GM21576 (cell line): Measurements from ENCODE around the gene HEXD.
"Not testable (repeated sequence)": the region's sequence is repeated elsewhere in the genome, so short reads cannot be mapped to it uniquely, and the experiment has no call there.

Experiments used
- ATAC-seq: cut with Tn5 transposase; IDR thresholded peaks from one replicate; pipeline ENCODE4 v1.9.1; 2021; ENCODE audit warnings: mild to moderate bottlenecking, moderate library complexity; ENCODE audit not compliant: unreplicated experiment

The HEXD gene

DNA sequence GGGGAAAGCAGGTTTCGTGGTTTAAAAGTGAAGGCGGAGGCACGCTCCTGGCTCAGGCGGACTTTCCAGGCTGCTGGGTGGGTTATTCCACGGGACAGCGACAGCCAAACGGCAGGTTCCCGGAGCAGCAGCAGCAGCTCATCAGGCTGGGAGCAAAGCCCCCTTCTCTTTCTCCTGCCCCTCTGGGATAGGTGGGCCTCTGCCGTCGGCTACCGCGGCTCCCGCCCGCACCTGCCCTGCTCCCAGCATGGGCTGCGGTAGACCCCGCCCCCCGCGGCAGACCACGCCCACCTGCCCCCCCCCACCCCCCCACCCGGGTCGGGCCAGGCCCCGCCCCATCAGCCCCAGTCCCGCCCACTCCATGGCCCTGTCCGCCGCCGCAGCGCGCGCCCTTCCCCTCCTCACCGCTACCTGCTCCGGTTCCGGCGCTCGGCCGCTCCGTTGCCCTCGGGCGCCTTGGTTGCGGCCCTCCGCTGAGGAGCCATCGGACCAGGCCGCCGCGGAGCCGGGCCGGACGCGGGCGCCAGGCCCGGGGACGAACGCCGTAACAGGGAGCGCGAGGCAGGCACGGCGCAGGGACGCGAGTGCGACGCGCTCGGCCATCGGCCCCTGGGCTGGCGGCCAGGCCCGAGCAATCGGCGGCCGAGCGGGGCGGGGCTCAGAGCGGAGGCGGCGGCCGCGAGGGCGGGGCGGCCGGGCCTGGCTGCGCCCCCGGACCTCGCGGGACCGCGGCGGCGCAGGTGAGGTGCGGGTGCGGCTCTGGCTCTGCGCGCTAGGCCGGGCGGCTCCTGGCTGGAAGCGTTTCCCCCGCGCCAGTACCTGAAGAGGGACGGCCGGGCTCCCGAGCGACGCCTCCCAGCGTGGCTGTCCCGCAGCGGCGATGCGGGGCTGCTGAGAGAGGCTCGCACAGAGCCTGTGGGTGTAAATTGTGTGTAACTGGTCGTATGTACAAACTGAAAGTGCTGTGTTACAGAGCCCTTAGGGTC lies at the start of gene HEXD, which contains the start of gene OGFOD3:
Gene HEXD, plus strand, starts transcription at position 347 of the 986 bp plus-strand sequence. CDS start 1,453 bp downstream, outside the sequence.
Gene OGFOD3, minus strand, starts transcription at position 586 of the 986 bp plus-strand sequence. Its CDS starts 101 bp downstream, at position 485.
- peak; percentile 76 for ATAC-seq

DNA sequence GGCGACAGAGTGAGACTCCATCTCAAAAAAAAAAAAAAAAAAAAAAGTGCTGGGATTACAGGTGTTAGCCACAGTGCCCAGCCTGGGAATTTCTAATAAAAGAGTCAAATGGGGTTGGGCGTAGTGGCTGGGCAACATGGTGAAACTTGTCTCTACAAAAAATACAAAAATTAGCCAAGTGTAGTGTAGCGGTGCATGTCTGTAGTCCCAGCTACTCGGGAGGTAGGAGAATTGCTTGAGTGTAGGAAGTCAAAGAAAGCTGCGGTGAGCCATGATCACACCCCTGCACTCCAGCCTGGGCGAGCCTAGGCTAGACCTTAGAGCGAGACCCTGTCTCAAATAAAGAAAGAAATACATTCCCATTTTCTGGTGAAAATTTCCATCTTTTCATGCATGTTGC lies 48.9 kb upstream of the HEXD start:
- no peak for ATAC-seq

DNA sequence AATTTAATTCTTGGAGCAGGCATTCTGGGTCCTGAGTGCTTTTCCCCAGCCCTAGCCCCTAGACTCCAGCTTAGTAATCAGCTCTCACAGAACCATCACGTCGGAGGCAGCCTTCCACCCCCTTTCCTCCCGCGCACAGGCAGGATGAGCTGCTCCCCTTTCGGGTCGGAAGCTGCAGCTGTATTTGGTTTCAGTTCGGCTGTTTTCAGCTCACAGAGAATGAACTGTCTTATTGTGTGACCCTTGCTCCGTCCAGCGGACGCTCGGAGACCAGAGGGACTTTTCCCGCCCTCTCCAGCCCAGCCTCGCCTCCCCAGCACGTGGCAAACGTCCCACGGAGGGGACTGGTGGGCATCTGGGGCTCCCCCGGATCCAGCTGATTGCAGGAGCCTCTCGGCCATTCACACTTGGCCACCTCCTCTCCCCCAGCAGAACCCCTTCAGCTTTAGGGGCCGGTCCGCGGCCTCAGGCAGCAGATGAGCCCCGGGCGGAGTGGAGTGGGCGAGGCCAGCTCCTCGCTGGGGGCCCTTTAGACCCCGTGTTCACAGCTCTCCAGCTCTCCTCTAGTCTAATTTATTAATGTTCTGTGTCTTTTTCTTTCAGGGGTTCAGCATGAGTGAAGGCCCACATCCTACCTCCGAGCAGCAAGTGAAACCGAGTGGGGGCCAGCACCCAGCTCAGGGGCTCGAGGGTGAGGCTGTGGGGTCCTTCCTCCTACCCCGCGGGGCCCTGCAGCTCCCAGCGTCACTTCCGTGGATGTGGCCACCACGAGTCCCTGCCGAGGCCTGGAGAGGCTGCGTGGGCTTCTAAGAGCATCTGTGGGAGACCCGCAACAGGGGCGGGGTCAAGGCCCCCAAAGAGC lies 47.4 kb upstream of the HEXD start:
- ATAC-seq = no peak

DNA sequence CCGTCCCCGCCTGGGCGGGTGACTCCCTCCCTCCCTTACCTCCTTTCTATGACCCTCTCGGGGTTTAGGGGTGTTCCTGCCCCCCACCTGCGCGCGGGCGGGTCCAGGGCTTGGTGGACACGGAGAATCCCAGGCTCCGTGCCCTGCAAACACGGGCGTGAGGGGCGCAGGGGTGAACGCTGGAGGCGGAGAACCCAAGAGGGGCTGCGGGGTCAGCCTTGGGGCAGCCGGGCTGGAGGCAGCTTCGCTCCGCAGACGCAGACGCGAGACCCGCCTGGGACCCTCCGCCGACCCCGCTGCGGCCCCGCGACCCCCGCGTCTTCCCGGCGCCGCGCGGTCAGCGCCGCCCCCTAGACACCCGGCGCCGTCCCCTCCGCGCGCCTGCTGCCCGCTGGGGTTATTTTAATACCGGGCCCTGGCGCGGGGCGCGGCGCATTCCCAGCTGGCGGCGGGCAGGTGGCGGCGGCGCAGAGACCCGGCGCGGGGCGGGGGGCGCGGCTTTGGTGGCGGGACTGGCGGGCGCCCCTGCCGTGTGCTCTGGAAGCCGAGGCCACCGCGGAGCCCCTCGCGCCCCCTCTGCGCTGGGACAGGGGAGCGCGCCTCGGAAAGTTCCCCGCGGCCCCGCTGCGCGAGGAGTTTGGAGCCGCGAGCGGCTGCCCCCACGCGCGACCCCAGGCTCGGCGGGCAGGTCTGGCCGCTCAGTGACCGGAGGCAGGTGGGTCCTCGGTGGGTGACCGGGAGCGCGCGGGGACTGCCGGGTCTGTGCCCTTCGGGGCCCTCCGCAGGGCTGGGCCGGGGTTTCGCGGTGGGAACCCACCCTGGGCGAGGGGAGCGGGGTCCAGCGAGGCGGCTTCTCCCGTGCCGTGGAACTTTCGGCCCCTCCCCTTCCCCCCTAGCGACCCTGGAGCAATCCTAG lies 46.6 kb upstream of the HEXD start, which contains the start of gene UTS2R:
Gene UTS2R, plus strand, starts transcription at position 433 of the 916 bp plus-strand sequence. CDS start 2,560 bp downstream, outside the sequence.
- no peak for ATAC-seq

DNA sequence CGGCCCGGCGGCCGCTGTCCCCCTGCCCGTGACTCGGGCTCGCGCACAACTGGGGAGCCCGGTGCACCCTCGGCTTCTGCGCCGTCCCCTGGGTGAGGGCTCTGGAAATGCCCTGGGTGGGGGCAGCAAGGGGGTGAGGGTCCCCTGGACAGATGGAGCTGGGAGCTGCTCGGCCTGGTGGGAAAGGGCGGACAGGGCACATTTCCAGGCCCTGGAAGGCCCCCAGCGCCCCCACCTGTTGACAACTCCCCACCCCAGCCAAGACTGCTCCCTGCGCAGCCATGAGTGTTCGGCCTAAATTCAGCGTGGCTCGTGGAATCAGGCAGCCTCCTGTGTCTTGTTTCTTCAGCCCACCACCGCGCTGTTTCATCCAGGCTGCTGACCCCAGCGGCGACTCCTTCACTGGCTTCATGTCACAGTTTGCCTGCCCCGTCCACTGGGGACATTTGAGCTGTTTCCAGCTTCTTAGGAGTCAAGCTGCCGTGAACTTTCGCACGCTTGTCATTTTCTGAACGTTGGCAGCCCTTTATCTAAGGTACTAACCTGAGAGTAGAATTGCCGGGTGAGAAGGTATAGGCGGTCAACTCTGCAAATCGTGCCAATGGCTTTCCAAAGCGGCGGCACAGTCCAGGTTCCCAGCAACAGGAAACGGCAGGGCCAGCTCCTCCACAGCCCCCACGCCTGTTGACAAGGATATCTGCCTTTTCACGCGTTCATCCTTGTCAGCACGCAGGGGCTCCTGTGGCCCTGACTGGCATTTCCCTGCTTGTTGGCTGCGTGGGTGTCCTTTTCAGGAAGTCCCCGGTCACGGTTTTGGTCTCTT lies 45.7 kb upstream of the HEXD start:
- no peak for ATAC-seq

DNA sequence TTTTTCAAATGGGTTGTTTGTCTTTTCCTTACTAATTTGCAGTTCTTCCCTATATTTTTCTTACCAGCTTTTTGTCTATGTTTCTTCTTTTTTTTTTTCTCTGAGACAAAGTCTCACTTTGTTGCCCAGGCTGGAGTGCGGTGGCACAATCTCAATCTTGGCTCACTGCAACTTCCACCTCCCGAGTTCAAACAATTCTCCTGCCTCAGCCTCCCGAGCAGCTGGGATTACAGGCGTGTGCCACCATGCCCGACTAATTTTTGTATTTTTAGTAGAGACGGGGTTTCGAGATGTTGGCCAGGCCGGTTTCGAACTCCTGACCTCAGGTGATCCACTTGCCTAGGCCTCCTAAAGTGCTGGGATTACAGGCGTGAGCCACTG lies 45.1 kb upstream of the HEXD start:
- ATAC-seq = not testable (repeated sequence)

DNA sequence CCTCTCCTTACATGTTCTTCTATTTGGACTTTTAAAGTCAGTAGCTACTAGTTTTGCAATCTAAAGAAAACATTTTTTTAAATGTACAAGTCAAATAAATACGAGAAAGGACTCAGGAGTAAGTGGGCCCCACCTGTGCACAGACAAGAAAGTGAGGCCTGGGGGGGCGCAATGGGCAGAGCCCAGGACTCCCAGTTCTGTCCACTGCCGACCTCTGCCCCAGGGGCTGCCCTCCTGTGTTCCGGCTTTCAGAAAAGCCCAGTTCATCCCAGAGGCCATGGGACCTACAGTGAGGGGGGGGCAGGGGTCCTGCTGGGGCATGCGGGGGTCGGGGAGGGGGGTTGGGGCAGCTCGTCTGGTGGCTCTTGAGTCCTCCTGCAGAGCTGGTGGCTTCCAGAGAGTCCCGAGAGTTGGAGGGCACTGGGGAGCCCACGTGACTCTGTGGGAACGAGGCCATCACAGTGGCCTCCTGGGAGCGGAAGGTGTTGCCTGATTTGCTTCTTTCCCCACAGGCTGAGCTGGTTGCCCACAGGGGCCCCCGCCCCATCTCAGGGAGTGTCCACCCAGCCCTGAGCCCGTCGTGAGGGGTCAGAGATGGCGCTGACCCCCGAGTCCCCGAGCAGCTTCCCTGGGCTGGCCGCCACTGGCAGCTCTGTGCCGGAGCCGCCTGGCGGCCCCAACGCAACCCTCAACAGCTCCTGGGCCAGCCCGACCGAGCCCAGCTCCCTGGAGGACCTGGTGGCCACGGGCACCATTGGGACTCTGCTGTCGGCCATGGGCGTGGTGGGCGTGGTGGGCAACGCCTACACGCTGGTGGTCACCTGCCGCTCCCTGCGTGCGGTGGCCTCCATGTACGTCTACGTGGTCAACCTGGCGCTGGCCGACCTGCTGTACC lies 44.2 kb upstream of the HEXD start:
- ATAC-seq = no peak

DNA sequence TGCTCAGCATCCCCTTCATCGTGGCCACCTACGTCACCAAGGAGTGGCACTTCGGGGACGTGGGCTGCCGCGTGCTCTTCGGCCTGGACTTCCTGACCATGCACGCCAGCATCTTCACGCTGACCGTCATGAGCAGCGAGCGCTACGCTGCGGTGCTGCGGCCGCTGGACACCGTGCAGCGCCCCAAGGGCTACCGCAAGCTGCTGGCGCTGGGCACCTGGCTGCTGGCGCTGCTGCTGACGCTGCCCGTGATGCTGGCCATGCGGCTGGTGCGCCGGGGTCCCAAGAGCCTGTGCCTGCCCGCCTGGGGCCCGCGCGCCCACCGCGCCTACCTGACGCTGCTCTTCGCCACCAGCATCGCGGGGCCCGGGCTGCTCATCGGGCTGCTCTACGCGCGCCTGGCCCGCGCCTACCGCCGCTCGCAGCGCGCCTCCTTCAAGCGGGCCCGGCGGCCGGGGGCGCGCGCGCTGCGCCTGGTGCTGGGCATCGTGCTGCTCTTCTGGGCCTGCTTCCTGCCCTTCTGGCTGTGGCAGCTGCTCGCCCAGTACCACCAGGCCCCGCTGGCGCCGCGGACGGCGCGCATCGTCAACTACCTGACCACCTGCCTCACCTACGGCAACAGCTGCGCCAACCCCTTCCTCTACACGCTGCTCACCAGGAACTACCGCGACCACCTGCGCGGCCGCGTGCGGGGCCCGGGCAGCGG lies 43.4 kb upstream of the HEXD start:
- no peak for ATAC-seq

DNA sequence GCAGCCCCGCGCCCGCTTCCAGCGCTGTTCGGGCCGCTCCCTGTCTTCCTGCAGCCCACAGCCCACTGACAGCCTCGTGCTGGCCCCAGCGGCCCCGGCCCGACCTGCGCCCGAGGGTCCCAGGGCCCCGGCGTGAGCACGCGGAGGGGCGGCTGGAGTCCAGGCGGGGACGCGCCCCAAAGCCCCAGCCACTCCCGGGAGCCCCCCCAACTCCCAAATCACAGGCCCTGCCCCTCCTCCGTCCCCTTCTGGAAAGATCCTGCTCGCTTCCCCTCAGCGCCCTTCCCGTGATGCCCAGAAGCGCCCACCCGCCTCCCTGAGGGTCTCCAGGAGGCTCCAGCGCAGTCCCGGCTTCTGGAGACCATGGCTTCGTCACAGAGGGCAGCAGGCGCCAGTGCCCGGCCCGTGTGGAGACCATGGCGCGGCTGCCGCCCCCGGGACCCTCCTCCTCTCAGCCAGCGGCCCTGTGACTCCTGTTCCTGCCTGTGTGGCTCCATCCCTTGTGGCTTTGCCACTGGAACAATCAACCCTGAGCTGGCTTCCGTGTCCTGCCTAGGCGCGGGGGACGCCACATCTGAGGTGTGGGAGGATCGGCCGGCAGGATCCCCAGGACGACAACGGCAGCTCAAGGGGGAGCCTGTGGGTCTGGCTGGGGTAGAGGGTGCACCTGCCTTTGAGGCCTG lies 42.6 kb upstream of the HEXD start:
- no peak for ATAC-seq

DNA sequence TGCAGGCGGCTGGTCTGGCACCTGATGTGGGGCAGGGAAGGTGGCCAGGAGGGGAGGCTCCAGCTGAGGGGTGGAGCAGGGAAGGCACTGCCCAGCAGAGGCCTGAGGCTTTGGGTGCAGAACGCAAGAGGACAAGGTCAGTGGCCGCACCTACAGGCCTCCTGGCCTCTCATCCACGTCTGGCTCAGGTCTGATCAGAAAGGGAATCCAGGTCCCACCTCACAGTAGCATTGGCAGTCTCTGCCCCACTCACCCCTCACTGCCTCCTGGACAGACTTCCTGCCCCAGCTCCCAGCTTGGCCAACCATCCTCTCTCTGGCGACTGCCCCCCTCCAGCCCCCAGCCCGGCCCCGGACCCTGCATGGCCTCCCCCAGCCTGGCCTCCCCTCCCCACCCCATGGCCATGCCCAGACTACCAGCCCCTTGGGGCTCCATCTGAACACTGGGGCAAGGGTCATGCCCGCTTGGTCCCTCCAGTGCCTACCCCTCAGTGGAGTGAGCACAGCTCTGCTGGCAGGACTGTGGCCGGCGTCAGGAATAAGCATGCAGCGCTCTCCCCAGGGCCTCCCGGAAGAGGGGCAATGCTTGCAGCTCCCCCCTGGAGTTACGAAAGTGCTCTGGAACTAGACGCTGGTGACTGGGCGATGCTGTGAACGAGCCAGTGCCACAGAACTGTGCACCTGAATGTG lies 42.0 kb upstream of the HEXD start:
- ATAC-seq = no peak

DNA sequence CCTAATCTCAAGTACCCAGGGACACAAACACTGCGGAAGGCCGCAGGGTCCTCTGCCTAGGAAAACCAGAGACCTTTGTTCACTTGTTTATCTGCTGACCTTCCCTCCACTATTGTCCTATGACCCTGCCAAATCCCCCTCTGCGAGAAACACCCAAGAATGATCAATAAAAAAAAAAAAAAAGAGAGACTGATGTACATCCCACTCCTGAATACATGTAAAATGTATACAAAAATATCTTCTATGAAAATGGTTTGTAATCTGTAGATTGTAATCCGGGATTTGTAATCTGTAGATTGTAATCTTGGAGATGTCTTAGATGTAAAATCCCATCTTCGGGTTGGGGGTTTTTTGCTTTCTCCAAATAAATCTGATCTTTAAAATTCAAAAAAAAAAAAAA lies 40.9 kb upstream of the HEXD start:
- not testable (repeated sequence) for ATAC-seq

DNA sequence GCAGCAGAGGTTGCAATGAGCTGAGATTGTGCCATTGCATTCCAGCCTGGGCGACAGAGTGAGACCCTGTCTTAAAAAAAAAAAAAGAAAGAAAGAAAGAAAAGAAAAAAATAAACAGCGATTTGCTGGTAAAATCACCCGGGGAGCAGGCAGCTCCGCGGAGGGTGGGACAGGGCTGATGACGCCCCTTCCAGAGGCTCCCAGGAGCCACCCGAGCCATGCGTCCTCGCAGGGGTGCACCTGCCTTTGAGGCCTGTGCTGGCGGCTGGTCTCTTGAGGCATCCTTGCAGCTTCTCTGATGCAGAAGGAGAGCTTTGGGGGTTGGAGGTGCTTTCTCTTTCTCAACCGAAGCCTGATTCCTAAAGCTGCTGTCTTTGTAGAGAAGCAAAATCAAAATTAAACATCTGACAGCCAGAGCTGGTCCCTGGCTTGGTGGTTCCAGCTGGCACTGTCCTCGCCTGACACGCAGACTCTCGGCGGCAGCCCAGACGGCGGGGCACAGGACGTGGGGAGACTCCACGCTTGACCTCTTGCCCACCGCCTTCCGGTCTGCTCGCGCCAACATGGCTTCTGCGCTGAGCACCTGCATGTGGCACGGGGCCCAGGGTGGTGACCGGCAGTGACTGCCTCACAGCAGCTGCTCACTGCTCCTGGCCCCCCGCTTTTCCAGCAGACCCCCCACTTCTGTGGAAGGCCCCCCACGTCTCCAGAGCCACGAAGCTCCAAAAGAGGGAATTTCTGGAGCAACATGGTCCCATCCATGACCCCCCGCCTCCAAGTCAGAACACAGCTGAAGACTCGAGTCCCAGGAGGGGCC lies 40.0 kb upstream of the HEXD start:
- ATAC-seq = no peak

DNA sequence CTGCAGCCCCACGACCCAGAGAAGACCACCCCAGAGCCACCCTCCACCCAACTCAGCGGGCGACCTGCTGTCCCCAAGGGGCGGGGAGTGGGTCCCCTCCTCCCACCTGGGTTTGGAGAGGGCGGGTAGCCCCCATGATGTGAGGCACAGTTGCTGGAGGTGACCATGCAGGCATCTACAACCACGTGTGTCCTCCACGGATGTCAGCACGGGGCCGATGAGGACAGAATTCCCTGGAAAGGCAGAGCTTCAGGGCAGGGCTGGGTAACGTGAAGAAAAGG lies 39.5 kb upstream of the HEXD start:
- ATAC-seq = no peak

DNA sequence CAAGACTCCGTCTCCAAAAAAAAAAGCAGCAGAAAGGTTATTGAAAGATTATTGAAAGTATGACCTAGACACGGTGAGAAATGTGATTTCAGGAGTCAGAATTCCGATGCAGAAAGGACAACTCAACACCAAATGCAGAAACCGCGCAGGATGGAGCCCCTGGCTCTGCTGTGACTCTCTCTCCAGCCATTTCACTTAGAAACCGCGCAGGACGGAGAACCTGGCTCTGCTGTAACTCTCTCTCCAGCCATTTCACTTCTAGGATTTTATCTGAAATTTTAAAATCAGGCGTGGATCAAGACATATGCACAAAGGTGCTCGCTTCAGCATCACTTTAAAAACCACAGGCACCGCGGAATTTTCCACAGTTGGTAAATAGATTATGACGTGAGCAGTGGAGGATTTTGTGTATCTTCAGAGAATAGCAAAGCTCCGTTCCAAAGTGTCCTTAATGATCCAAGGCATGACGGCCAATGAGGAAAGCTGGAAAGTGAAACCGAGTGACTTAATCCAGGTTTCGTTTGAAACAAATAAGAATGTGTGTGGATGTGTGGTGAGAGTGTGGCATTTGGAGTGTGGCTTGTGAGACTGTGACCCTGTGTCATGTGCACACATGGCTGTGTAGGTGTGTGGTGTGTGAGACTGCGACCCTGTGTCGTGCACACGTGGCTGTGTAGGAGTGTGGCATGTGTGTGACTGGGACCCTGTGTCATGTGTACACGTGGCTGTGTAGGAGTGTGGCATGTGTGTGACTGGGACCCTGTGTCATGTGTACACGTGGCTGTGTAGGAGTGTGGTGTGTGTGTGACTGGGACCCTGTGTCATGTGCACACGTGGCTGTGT lies 37.1 kb upstream of the HEXD start:
- no peak for ATAC-seq

DNA sequence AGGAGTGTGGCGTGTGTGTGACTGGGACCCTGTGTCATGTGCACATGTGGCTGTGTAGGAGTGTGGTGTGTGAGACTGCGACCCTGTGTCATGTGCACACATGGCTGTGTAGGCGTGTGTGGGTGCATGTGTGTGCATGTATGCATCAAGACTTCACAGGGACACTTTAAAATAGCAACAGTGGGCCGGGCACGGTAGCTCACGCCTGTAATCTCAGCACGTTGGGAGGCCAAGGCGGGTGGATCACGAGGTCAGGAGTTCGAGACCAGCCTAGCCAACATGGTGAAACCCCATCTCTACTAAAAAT lies 36.5 kb upstream of the HEXD start:
- not testable (repeated sequence) for ATAC-seq
